ENCODE data around the gene ARID3A.
A peak's percentile ranks its signal among the peaks of the same experiment; 100 is the strongest.

ARID3A gene

DNA sequence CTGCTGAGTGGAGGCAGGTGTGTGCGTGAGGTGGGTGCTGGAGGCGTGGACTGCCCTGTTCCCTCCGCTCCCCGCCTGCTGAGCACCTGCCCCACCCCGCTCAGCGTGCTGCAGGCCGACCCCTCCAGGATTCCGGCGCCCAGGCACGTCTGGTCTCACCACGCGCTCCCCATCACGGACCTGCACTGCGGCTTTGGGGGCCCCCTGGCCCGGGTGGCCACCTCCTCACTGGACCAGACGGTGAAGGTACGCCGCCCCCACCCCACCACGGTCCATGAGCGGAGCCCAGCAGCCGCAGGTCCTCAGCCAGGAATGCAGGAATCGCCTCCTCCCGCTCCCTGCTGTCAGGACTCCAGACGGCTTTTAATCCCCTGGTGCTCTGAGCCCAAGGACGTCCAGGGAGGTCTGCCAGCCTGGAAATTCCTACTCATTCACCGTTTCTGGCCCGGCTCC lies 64.3 kb downstream of the ARID3A start:
- DNase-seq, result no peak

DNA sequence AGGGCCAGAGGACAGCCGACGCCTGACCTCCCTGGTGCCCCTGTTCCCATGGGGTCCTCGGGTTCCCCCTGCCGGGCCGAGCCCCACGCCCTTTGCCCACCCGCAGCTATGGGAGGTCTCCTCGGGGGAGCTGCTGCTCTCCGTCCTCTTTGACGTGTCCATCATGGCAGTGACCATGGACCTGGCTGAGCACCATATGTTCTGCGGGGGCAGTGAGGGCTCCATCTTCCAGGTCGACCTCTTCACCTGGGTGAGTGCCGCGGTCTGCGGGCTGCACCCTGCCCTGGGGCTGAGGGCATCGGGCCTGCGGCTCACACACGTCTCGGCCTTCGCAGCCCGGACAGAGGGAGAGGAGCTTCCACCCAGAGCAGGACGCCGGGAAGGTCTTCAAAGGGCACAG lies 64.9 kb downstream of the ARID3A start:
- DNase-seq, result no peak

DNA sequence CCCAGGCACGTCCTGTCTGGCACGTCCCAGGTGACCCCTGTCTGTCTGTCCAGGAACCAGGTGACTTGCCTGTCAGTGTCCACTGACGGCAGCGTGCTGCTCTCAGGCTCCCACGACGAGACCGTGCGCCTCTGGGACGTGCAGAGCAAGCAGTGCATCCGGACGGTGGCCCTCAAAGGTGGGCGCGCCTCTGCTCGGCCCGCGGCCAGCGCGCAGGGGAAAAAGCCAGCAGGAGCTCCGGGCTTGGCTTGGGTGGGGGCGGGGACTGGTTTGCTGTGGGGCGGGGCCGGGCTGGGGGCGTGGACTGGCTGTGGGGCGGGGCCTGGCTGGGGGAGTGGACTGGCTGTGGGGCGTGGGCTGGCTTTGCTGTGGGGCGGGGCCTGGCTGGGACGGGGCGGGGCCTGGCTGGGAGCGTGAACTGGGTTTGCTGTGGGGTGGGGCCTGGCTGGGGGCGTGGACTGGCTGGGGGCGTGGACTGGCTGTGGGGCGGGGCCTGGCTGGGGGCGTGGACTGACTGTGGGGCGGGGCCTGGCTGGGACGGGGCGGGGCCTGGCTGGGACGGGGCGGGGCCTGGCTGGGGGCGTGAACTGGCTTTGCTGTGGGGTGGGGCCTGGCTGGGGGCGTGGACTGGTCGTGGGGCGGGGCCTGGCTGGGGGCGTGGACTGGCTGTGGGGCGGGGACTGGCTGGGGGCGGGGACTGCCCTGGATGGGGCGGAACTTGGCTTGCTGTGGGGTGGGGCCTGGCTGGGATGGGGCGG lies 65.5 kb downstream of the ARID3A start:
- peak; percentile 54 for DNase-seq

DNA sequence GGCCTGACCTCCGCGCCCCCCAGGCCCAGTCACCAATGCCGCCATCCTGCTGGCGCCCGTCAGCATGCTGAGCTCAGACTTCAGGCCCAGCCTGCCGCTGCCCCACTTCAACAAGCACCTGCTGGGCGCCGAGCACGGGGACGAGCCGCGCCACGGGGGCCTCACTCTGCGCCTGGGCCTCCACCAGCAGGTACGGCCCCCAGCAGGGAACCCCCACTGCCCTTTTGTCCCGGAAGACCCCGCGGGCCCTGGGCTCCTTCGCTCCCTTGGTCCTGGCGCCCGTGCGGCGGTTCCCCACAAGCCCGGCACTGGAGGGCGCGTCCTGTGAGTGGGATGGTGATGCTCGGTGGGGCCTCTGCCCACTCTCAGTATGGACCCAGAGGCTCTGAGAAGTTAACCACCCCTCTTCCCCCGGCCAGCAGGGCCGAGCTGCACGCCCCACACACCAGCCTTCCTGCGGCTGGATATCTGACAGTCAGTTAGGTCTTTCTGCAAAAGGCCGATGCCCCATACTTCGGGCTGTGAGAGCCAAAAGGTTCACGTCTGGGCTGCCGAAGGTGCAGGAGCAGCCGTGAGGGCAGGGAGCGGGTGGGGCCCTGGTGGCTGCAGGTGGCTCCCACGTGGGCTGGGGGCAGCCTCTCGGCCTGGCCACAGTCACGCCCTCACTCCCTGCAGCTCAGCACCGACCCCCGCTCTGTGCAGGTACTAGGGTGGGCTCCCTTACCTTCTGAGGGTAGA lies 66.3 kb downstream of the ARID3A start:
- DNase-seq, result no peak

DNA sequence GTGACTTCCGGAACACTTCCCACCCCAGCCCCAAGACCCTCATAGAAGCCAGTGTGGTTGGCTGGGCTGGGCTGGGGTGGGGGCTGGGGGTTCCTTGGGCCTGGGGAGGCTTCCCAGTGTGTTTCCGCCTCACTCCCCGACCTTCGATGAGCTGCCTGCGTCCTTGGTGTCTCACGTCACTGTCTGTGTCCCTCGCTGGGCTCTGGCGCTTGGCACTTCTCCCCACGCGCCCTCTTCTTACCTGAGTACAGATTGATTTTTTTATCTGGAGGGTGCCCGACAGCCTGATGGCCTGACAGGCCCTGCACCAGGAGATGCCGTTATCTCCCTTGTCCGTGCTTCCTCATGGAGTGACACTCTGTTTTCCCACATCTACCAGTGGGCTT lies 66.8 kb downstream of the ARID3A start:
- no peak for DNase-seq

DNA sequence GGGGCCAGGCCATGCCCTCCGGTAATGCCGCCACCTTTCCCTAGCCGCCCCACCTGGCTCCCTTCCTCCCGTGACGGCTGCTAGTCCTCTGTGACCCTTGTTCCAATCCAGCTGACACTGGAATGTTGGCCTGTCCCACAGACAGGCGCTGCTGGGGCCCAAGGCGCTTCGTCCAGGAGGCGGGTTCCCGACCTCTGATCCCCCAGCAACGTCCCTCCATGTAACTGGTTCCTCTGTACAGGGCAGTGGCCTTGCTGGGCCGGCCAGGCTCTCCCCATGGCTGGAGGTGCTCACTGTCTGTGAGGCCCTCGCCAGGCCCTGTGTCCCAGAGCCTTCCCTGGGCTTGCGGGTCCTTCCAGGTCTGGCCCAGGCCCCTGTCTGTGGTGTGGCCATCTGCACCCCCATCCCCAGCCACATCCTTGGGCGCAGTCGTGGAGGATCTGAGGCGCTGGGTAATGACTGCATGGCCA lies 67.6 kb downstream of the ARID3A start:
- no peak for DNase-seq

DNA sequence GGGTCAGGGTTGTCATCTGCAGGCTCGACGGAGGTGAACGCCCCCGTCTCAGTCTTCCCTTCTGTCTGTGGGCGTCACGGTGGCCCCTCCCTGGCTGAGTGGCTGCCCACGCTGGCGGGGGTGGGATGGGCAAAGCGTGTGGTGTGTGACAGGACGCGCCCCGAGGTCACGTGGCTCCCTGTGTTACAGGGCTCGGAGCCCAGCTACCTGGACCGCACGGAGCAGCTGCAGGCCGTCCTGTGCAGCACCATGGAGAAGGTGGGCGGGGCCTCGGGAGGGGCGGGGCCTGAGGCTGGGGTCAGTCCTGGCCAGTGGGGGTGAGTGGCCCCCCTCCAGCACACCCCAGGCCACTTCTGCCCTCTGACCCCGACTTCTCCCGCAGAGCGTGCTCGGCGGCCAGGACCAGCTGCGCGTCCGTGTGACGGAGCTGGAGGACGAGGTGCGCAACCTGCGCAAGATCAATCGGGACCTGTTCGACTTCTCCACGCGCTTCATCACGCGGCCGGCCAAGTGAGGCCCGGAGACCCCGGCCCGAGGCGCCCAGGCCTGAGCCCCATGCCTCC lies 68.1 kb downstream of the ARID3A start:
- no peak for DNase-seq

DNA sequence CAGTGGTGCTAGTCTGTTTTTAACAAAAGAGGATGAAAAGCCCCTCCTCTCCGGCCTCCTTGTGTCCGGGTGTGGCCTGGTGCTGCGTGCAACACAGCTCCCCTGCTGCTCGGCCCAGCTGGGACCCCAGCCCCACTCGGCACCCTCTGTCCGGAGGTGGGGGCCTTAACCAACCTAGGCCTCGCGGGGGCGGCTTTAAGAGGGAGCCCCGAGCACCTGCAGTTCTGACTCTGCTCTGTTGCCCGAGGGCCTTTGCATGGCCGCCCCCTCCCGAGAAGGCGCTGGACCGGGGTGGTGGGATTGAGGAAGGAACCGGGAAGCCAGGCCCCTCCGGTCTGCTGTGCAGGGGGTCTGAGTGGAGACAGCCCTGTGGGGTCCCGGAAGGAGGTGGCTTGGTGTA lies 68.7 kb downstream of the ARID3A start:
- no peak for DNase-seq

DNA sequence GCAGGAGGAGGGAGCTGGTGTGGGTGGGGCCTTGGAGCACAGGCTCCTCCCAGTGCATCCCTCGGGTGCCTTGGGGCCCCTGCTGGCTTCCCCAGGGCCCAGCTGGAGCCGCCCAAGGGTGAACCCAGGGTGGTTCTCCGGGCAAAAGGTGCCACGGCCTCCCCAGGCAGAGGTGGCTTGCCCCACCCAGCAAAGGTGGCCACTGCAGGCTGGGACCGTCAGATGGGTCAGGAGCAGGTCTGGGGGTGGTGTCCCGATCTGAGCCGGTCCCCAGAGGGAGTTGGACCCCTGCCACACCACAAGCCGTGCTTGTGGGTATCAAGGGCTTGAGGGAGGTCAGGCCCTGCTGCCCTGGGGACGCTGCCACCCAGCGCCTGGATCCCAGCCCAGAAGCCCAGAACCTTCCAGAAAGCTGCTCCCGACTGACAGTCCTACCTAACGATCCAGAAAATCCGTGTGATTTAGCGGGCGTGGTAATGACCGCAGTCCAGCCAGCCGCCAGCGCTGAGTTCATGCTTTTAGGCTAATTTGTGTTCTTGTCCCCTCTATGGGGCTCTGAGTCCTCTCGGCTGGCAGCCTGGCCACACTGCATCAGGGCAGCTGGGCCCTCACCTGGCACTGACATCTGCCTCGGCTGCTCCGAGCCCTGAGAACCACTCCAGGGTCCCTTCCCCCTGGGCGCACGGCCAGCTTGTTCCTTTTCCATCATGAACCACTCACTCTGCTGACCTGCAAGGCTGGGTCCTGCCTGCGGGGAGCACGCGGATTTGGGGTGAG lies 69.4 kb downstream of the ARID3A start:
- no peak for DNase-seq

DNA sequence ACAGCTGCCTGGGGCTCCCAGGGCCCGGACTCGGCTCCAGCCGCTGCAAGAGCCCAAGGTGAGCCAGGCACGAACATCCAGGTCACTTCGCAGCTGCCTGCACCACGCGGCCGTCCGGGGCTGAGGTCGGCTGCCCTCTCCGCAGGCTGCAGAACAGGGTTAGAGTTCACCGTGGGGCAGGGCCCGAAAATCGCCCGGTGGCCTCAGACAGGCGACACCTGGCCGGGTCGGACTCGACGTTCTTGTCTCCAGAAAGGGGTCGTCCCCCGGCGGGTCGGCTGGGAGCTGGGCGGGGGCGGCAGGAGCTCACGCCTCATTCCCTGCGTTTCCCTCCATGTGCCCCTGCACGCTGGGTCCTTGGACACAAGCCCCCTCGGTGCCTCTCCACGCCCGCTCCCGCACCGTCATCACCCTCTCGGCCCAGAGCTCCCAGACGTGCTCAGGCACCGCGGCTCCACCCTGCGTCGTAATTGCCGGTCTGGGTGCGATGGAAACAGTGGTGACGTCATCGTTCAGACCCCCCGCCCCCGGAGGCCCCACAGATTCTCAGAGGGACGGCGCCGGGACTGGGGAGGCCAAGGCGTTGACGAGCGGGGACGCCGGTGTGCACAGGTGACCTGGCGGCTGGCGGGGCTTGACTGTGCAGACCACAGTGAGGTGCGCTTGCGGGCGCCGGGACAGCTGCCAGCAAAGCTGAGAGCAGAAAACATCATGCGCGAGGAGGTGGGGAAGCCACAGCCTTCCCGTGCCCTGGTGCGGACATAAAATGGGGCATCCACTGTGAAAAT lies 70.4 kb downstream of the ARID3A start:
- DNase-seq, result peak; percentile 87

DNA sequence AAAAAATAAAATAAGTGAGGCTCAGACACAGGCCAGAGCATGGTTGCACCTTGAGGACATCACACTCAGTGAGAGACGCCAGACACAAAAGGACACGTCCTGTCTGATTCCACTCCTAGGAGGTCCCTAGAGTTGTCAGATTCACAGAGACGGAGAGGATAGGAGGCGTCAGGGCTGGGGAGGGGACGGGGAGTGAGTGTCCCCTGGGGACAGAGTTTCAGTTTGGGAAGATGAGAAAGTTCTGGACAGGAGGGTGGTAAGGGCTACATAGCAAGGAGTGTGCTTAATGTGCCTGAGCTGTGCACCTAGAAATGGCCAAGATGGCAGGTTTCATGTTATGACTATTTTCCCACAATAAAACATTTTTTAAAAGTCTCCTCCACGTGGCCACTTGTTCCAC lies 72.2 kb downstream of the ARID3A start:
- no peak for DNase-seq

DNA sequence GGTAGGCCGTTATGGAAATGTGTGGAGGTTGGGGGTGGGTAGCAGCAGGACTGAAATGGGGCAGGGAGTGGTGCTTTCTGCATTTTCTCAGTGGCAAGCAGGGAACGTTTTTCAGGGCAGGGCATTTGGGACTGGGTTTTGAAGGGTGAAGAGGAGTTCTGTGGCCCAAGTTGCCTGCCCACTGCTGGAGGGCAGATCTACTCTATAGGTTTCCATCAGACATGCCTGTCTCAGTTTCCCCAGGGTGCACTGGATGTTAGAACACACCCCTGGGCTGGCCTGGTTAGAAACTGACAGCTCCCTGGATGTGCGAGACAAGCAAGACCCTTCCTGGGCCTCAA lies 73.5 kb downstream of the ARID3A start:
- DNase-seq, result no peak

DNA sequence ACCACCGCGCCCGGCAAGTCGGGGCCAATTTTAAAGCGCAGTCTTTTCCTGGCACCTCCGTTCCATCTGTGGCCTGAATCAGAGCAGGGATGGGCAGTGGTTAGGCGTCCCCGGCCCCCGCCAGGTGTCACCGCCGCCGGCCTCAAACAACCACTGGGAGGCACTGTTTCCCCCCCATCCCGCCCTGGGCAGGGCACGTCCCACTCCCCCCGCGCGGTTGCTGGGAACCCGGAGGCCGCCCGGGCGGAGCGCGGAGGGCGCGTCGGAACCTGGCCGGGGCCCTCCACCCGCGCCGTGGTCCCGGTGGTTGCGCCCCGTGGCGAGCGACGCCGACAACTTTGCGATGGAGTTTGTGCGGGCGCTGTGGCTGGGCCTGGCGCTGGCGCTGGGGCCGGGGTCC lies 74.3 kb downstream of the ARID3A start, which contains the start of gene GRIN3B:
GRIN3B (plus strand) TSS at position 325 of the 400 bp plus-strand sequence; CDS start at position 344, 19 bp downstream.
- DNase-seq, result peak; percentile 74

DNA sequence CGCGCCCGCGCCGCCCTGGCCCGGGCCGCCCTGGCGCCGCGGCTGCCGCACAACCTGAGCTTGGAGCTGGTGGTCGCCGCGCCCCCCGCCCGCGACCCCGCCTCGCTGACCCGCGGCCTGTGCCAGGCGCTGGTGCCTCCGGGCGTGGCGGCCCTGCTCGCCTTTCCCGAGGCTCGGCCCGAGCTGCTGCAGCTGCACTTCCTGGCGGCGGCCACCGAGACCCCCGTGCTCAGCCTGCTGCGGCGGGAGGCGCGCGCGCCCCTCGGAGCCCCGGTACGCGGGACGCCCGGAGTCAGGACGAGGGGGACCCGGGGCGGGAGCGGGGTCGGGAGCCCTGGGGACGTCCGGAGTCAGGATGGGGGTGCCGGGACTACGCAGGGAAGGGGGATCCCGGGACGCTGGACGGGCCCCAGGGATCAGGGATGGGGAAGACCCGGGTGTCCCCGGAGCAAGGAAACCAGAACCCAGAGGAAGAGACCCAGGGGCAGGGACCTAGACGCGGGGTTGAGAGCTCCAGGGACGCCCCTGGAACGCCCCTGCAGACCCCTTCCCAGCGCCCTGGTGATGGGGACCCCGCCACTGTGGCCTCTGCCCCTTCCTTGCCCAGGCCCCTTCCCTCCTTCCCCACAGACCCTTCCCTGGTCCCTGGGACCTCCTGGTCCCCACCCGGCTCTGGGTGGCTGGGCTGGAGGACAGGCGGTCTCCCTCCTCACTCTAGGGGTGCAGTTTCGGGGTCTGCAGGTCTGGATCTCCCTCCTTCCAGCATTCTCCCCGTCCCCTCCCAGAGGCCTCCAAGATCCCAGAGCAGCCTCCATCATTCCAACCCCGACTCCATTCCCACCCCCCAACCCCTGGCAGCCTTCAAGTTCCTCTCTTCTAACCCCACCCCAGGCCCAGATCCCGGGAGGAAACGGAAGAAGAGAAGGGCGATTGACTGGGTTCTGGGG lies 75.0 kb downstream of the ARID3A start:
- no peak for DNase-seq

DNA sequence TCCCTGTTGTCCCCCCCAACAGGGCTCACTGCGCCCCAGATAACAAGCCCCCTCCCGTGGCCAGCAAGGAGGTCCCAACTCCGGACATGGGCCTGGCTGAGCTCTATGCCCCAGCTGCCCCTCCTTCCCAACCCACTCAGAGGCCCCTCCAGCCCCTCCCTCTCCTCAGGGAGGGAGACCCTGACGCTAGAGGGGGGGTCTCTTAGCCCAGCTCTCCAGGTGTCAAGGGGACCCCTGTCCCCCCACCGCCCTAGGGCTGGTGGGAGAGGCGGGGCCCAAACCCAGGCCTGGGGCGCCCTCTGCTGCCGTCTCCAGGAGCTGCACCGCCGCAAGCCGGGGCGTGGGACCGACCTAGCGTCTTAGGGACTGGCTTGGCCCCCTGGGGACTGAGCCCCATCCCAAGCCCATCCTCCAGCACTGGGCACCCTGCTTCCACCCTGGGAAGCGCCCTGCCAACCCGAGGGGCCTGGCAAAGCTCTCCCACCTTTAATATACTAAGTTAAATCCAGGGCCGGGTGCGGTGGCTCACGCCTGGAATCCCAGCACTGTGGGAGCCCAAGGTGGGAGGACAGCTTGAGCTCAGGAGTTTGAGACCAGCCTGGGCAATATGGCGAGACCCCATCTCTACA lies 75.8 kb downstream of the ARID3A start:
- peak; percentile 70 for DNase-seq

DNA sequence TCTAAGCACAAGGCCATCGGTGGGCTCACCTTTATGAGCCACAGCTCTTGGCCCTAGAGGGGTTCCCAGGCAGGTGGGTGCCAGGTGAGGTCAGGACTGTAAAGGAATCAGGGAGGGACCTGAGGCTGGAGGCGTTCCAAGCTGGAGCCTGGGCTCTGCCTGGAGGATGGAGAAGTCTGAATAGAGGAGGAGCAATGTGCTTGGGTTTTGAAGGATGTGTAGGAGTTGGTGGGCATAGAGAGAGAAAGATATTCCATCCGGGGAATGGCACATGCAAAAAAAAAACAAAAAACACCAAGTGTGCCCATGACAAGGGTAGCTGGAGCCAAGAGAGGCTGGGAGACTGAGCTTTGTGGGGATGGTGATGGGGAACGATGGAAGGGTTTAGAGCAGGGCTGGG lies 76.8 kb downstream of the ARID3A start:
- no peak for DNase-seq

DNA sequence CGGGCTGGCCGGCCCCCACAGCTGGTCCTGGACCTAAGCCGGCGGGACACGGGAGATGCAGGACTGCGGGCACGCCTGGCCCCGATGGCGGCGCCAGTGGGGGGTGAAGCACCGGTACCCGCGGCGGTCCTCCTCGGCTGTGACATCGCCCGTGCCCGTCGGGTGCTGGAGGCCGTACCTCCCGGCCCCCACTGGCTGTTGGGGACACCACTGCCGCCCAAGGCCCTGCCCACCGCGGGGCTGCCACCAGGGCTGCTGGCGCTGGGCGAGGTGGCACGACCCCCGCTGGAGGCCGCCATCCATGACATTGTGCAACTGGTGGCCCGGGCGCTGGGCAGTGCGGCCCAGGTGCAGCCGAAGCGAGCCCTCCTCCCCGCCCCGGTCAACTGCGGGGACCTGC lies 77.4 kb downstream of the ARID3A start:
- DNase-seq, result no peak

DNA sequence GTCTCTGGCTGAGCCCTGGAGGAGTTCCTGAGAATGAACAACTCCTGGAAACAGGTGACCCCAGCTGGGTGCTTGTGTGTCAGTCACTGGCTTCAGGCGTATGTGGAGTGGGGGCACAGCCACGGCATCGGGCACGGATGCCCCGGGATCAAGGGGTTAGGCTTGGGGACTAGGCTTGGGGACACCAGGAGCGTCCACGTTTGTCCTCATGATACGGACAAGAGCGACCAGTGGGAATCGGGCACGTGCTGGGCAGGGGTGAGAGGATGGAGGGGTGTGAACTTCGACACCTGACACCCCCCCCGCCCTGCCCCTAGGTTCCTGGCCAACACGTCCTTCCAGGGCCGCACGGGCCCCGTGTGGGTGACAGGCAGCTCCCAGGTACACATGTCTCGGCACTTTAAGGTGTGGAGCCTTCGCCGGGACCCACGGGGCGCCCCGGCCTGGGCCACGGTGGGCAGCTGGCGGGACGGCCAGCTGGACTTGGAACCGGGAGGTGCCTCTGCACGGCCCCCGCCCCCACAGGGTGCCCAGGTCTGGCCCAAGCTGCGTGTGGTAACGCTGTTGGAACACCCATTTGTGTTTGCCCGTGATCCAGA lies 78.5 kb downstream of the ARID3A start:
- DNase-seq, result no peak

DNA sequence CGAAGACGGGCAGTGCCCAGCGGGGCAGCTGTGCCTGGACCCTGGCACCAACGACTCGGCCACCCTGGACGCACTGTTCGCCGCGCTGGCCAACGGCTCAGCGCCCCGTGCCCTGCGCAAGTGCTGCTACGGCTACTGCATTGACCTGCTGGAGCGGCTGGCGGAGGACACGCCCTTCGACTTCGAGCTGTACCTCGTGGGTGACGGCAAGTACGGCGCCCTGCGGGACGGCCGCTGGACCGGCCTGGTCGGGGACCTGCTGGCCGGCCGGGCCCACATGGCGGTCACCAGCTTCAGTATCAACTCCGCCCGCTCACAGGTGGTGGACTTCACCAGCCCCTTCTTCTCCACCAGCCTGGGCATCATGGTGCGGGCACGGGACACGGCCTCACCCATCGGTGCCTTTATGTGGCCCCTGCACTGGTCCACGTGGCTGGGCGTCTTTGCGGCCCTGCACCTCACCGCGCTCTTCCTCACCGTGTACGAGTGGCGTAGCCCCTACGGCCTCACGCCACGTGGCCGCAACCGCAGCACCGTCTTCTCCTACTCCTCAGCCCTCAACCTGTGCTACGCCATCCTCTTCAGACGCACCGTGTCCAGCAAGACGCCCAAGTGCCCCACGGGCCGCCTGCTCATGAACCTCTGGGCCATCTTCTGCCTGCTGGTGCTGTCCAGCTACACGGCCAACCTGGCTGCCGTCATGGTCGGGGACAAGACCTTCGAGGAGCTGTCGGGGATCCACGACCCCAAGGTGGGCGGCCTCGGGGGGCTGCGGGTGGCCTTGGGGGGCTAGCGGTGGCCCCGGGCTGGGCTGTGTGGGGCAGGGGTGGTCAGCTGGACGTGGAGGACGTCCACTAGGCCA lies 79.2 kb downstream of the ARID3A start:
- DNase-seq, result no peak
